A204.1 (cell line): Measurements from ENCODE around the gene C6orf120.
"Not testable (repeated sequence)": the region's sequence is repeated elsewhere in the genome, so short reads cannot be mapped to it uniquely, and the experiment has no call there.

Experiments used
- FAIRE-seq: peaks from 2 replicates; lab custom pipeline; 2012; peaks lifted over from hg19 to GRCh38; lab: Jason Lieb, UNC

C6orf120 gene

DNA sequence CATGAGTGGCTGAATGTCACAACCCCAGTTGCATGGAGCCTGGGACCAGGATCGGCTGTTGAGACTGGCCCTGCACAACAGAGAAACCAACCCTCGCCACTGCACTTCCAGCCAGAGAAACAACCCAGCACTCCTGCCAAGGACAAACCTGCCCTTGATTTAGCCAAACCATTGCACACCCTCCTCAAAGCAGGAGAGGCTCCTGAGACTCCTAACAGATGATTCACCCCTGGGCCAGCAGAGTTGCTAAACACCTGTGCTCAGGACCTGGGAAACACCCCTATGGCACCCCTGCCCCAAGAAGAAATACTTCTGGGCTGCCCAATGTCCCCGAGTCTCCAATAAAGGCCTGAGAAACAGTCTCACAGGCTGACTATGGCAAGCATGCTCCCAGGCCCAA is 17.9 kb upstream of the C6orf120 start:
- no peak for FAIRE-seq

DNA sequence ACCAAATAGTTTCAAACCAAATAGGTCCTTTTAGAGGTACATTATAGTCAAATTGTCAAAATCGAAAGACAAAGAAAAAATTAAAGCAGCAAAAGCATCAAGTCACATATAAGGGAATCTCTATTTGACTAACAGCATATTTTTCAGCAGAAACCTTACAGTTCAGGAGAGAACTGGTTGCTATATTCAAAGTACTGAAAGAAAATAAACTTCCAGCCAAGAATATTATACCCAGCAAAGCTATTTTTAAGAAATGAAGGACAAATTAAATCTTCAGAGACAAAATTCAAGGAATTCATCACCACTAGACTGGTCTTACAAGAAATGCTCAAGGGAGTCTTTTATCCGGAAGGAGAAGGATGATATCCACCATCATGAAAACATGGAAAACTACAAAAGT is 16.1 kb upstream of the C6orf120 start:
- FAIRE-seq: no peak

DNA sequence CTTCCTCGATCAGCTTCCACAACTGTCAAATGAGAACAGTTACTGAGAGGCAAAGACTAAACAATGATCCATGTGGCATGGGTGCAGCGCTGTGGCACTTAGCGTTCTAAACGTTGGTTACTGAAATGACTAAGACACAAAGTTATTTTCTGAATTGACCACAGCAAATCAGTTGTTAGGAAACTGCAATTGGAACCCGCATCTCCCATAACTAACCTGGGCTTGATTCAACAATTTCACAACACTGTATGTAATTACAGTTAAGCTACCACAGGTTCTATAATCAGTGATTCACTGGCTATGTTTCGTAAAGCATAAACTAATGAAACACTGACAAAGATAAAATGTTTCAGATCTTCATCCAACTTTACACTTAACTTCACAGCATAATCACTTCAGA is 12.6 kb upstream of the C6orf120 start:
- no peak for FAIRE-seq

DNA sequence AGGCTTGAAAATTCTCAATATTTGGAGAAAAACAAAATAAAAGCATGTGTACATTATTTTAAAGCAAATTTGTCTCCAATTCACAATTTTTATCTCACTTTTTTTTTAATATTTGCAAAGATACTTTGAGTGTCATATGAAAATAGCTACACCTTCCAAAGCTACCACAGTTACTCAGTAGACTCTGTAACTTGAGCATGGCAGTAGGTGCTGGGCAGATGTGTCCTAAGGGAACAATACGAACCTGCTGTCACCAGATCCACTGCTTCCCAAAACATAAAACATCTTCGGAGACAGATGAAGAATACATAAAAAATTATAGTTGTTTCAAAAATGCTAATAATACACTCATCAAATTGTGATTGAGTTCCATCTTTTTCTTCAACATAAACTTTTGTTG is 10.7 kb upstream of the C6orf120 start:
- FAIRE-seq: no peak

DNA sequence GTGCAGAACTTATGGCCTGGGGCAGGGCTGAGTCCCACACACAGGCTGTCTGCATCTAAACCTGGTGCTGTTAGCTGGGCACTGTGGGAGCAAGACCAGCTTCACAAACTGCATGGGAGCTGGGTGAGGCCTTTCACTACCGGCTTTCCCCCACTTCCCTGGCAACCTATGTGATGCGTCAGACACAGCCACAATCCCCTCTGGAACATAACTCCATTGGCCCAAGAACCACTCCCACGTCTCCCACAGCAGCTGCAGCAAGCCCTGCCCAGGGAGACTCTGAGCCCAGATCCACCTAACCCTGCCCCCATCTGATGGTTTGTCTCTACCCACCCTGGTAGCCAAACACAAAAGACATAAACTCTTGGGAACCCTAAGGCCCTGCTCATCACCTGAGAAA is 9.4 kb upstream of the C6orf120 start:
- no peak for FAIRE-seq

DNA sequence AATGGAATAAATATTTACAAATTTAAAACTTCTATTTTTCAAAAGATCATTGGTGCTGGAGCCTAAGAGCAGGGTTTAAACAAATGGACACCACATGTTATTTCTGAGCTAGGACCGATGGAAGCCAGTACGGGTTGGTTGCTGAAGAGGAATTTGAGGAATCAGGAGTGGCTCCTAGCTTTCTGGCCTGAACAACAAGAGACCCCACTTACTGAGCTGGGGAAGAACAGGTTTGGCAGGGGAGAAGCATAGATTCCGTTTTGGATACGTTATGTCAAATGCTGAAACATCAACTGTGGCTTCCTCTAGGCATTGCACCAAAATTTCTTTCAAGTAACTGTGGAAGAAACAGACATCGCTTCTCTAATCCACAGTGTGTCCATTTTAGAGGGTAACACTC is 6.8 kb upstream of the C6orf120 start:
- FAIRE-seq: no peak

DNA sequence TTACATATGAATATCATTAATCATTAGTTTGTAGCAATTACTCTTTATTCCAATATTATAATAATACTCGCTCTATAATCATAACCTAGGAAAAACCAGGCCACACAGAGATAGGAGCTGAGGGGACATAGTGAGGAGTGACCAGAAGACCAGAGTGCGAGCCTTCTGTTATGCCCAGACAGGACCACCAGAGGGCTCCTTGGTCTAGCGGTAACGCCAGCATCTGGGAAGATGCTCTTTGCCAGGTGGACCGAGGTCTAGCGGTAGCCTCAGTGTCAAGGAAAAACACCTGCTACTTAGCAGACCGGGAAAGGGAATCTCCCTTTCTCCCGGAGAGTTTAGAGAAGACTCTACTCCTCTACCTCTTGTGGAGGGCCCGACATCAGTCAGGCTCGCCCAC is 4.8 kb upstream of the C6orf120 start:
- not testable (repeated sequence) for FAIRE-seq

DNA sequence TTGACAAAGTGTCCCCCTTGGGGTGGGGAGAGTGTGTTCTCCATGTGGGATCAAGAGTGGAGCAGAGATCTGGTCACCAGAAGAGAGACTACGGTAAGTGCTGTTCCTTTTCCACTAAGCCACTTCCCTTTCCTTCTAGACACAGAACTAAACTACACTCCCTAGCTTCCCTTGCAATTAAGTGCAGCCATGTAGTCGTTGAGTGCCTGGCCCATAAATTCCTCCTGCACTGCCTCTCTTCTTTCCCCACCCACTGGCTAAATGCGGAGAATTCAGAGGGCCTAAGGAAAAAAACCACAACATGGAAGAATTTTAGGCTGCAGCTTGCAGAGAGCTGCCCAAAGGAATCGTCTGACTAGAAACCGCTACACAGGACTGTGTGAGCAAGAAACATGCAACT is 1.6 kb upstream of the C6orf120 start:
- no peak for FAIRE-seq

DNA sequence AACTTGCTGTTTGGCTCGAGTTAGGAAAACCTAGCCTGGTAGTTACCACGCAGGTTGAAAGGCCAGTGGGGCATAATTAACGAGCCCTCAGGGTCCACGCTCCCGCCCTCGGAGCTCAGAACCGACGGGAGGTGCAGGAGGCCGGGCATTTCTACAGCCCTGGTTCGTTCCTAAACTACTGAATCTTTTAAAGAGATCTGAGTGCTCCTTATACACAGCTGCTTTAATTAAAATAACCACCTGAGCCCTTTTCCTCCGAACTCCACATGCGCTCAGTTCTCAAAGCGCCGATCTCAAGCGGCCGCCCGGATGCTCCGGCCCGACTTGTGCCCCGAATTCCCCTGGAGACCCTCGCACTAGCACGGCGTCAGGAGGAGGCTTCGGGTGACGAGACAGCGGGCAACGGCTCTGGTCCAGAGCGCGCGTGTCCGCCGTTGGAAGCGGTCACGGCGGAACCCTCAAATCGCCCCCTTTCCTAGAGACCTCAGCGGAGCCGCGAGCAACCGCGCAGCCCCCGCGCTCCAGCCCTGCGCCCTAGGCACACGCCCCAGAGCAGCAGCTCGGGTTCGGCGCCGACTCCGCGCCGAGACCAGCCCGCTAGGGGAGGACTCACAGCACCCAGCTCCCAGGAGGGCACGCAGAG is 494 bp upstream of the C6orf120 start:
- FAIRE-seq: no peak

DNA sequence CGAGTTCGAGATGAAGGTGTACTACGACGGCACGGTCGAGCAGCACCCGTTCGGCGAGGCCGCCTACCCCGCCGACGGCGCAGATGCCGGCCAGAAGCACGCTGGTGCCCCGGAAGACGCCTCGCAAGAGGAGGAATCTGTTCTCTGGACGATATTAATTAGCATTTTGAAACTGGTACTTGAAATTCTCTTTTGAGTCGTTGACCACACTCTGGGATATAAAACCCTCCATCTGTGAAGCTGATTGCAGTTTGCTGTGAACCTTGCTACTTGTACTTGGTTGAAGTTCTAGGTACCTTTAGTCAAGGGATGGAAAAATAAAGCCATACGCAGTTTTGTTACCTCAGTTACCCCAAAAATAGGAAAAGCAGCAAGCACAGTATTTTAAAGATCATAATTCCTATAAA is 917 bp downstream of the C6orf120 start:
- no peak for FAIRE-seq

DNA sequence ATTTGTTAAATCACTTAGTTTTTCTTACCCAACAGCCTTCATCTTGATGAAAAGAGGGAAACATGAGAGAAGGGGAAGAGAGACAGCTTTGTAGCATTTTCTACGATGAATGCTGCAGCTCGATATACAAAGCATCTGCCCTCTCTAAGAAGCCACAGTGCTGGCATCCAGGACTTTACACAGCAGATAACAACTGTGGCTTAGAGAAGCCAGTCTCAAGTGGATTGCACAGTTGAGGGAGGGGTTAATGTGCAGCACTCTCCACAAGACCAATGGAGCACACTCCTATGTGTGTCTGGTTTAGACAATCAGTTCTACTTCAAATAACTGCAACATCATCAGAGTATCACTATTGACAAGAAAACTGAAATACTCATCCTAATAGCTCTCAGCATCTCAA is 5.8 kb downstream of the C6orf120 start:
- no peak for FAIRE-seq

DNA sequence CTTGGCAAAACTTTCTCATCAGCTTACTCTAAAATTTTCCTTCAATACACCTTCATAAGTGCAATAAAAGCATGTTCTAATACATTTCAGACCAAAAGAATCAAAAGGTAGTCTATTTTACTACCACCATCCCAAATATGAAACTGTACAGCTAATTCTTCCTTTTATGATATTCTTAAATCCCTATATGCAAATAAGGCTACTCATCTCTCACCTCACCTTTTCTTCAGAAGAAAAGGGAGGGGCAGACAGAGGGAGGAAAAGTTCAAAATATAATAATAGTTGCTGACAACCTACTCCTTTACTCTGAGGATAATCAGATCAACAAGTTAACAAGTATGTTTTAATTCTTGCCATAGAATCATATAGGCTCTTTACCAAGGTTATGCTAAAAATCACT is 7.4 kb downstream of the C6orf120 start:
- FAIRE-seq: no peak

DNA sequence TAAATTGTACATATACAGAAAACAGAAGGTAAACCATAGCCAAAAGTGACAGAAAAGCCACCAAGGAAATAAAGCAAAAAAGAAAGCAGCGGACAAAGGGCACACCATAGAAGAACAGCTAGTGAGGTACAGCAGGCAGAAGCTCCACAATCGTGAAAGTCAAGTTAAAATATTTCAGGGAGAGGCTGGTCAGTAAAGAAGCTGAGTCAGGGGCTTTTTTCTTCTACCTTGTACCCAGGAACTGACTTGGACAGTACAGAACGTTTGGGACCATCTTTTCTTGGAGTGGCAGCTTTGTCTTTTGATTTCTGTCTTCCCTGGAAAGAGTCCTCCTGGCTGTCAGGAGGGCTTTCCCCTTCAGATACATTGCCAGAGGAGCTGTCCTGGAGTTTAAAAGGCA is 8.1 kb downstream of the C6orf120 start:
- FAIRE-seq: no peak

DNA sequence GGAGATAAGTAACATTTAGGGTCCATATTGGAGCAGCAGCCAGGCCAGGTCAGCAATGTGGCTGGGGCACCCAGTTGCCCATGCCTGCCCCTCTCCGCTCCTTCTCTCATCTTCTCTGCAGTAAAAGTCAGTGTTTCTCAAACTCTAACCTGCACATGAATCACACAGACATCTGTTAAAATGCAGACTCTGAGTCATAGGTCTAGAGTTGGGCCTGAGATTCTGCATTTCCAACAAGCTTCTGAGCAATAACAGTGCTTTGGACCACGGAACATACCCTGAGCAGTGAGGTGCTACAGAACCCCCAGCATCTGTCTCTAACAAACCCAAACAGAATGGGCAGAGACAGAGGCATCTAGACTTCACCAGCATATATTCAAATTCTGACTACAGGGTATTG is 12.3 kb downstream of the C6orf120 start:
- no peak for FAIRE-seq

DNA sequence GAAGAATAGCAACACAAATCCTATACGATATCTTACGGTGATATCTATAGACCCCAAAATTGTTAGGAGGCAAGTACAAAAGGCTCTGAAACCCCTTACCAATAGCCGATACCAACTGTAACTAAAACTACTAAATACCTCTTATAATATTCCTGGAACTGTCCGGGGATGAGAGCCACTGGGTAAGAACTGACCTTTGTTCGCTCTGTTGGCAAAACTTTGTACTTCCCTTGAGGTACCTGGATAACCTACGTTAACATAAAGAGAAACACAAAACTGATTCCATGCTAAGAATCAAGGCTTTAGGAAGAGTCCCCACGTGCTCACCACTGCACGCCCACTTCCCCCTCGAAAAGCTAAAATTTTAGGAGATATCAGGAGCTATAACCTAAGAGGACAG is 12.7 kb downstream of the C6orf120 start:
- no peak for FAIRE-seq

DNA sequence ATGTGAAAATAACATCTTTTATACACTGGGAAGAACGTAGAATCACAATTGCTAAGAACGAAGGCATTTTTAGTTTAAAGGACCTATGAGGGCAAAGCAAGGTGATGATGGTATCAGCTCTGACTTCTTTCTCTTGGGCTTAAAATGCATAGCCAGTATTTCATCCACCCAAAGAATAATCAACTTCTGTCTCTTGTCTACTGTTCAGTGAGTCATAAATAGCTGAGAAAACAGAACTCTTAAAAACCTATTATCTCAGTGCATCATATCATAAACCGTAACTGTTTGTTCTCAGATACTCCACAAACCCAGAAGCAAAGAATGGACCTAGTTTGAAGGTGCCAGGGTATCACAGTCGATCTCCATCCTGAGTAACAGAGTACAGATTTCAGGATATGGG is 17.2 kb downstream of the C6orf120 start:
- FAIRE-seq: no peak

DNA sequence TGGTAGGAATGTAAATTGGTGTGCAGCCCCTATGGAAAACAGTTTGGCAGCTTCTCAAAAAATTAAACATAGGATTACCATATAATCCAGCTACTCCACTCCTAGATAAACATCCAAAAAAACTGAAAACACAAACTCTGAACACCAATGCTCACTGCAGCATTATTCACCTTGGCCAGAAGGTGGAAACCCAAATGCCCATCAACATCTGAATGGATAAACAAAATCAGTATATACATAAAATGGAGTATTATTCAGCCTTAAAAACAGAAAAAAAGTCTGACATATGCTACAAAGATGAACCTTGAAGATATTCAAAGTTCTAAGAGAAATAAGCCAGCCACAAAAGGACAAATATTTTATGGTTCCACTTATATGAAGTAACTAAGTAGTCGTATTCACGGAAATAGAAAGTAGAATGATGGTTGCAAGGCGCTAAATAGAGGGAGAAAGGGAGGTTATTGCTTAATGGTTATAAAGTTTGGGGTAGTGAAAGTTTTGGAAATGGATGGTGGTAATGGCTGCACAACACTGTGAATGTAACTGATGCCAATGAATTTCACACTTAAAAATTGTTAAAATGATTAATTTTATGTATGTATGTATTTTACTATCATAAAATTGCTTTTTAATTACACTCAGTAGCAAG is 18.4 kb downstream of the C6orf120 start:
- FAIRE-seq: no peak

DNA sequence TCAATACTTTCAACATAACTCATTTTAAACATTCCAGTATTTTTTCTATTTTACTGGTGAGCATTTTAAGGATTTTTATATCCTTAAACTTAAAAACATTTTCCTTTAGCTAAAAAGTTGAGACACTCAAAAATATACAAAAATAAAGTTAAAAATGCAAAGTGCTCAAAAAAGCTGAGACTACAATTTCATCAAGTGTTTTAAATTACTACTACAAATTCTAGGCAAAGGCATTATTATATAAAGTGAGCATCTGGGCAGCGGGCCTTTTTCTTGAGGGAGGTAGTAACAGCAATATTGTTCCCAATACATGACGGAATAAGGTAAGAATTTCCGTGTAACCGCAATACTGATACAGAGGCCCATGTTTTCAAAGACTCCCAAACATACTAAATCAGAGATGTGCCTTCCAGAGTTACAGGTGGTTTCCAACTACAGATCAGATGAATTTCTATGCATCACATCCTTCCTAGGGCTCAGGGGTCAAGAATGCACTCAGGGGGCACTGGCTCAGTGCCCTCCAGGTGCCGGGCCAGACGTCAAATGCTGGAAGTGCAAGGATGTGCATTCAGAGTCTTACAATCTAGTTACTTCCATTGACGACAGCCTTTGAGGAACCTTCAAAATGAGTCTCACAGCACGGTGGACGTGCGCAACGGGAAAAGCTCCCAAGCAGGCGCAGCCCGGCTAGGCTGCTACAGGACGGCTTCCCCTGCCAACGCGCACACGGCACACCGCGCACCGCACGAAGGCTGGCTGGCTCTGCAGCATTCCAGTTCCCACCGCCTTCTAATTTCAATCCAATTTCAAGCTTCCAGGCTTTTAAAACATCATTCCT is 20.7 kb downstream of the C6orf120 start:
- no peak for FAIRE-seq

DNA sequence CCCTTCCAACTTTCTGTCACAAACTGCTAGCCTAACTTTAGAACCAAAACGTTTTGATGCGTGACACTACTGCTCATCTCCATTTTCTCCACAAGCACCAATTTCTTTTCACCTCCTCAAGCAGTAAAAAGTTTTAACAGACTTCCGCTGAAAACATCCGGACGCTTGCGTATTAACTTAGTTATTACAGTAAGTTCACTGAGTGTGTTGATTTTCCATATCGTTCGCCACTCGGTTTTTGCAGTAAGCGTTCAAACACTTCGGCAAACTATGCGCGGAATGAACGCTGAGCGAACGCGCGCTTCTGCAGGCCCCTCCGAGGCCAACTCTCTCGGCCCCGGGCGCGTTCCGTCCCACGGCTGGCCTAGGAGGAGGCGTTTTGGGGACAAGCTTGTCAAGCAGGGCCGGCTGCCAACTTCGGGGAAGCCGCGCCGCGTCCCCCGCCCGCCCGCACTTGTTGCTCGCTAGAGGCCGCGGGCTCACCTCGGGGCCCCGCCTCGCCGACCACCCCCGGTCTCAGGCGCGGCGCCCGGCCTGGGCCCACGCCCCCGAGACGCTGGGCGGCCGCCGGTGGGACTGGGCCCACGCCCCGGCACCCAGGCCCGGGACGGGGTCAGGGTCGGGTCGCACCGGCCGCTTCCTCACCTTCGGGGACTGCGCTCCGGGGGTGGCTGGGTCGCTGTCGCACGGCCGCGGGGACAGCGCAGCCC is 21.4 kb downstream of the C6orf120 start:
- no peak for FAIRE-seq

DNA sequence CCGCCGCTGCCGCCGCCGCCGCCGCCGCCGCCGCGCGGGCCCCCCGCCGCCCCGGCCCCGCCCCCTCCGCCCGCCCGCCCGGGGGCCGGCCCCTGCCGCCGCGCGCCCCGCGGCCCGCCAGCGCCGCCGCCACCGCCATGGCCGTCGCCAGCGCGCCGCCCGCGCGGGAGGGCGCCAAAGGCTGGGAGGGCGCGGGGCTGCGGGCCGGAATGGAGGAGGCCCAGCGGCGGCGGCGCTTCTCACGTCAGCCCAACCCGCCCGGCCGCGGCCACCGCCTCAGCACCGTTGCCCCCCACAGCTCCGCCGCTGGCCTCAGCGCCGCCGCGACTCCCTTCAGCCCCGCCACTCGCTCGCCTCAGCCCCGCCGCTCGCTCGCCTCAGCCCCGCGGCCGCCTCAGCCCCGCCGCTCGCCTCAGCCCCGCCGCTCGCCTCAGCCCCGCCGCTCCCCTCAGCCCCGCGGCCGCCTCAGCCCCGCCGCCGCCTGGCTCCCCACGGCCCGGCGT is 22.1 kb downstream of the C6orf120 start:
- FAIRE-seq: no peak

DNA sequence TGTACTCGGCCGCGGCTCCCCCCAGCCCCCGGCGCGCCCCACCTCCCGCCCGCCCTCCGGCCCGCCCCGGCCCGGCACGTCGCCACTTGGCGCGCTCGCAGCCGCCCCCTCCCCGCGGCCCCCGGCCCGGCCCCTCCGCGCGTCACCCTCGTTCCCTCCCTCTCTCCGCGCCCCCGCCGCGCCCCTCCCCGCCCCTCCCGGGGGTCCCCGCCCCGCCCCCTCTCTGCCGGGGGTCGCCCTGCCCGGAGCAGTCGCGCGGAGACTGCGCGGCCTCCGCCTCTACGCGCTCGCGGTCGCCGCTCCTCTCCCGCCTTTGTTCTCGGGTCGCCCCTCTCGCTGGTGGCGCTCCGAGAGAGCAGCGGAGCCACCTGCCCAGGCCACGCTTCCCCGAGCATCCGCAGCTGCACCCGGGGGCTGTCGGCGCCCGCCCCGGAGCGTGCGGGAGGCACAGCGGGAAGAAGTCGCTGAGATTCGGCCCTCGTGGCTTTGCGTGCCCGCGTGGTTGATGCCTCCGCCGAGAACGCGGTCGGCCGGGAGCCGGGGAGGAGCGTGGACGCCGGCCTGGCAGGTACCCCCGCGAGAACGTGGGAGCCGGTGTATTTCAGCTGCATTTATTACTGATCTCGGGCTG is 22.7 kb downstream of the C6orf120 start, which contains the start of gene PHF10:
TSS of gene PHF10 (minus strand) at position 7 of the 631 bp plus-strand sequence. CDS start 569 bp downstream, outside the sequence.
- FAIRE-seq: no peak
